CD4-positive, alpha-beta T cell (primary cell): ENCODE measurements around the gene TOM1L2. TPM values are rescaled to one million over a fixed set of nuclear protein-coding genes. Genes with fewer than 3 reads are reported as not detected.

Experiments used
- ATAC-seq: fragments of 200-7000 bp; cut with Tn5 transposase; one replicate; pipeline ENCODE4 v1.10.0; 2022; ENCODE audit warnings: mild to moderate bottlenecking; ENCODE audit not compliant: poor library complexity
- CTCF ChIA-PET: fragments of 350-600 bp; sonication (Branson Sonifier 250); formaldehyde crosslinking; loops from one replicate; lab custom pipeline; 2021; ENCODE audit warnings: antibody characterized with exemption, inconsistent platforms; lab: Charles Lee
- POLR2A ChIA-PET: fragments of 350-600 bp; sonication (Branson Sonifier 250); formaldehyde crosslinking; loops from one replicate; lab custom pipeline; 2021; ENCODE audit warnings: antibody characterized with exemption, inconsistent platforms; lab: Charles Lee
- DNase-seq, 14 experiments: peaks; one replicate each; pipeline ENCODE4 v3.0.0-alpha.2; 2013 to 2020; ENCODE audit warnings: mixed read lengths in 2 of 14
- H3K27ac ChIP-seq, 2 donors: one replicate each; pipeline versions ENCODE4 v1.5.1 to v1.7.0; 2013; ENCODE audit warnings: low read length in 2 of 2, low read depth in 1 of 2, mild to moderate bottlenecking in 1 of 2
- H3K27me3 ChIP-seq, 2 experiments: 1 replicate in 1 of 2; 2 replicates in 1 of 2; pipeline versions ENCODE4 v1.6.1 to v1.7.0; 2013; ENCODE audit warnings: low read length in 2 of 2, control low read depth in 1 of 2, mild to moderate bottlenecking in 1 of 2, moderate library complexity in 1 of 2; ENCODE audit not compliant: insufficient read depth in 2 of 2, control insufficient read depth in 1 of 2
- H3K36me3 ChIP-seq: one replicate; pipeline ENCODE4 v1.6.1; 2013; ENCODE audit warnings: low read length, control low read depth; ENCODE audit not compliant: insufficient read depth
- H3K4me1 ChIP-seq: one replicate; pipeline ENCODE4 v1.6.1; 2013; ENCODE audit warnings: low read length, control low read depth; ENCODE audit not compliant: insufficient read depth
- H3K4me3 ChIP-seq: one replicate; pipeline ENCODE4 v1.5.1; 2013; ENCODE audit warnings: mild to moderate bottlenecking, low read length, moderate library complexity
- H3K9me3 ChIP-seq, 2 experiments: 1 replicate in 1 of 2; 2 replicates in 1 of 2; pipeline versions ENCODE4 v1.6.1 to v1.7.0; 2013; ENCODE audit warnings: low read length in 2 of 2, mild to moderate bottlenecking in 2 of 2, control low read depth in 1 of 2, moderate library complexity in 1 of 2; ENCODE audit not compliant: control insufficient read depth in 1 of 2, insufficient read depth in 1 of 2
- H3K27ac Mint-ChIP-seq: one replicate; pipeline ENCODE4 v1.8.0; 2020; ENCODE audit warnings: mixed read lengths
- H3K27me3 Mint-ChIP-seq: one replicate; pipeline ENCODE4 v1.8.0; 2021; ENCODE audit warnings: mixed read lengths
- H3K36me3 Mint-ChIP-seq: one replicate; pipeline ENCODE4 v1.8.0; 2021; ENCODE audit warnings: low read depth, mixed read lengths
- H3K4me1 Mint-ChIP-seq: one replicate; pipeline ENCODE4 v1.8.0; 2021; ENCODE audit warnings: low read depth, mixed read lengths
- H3K4me3 Mint-ChIP-seq: one replicate; pipeline ENCODE4 v1.8.0; 2020; ENCODE audit warnings: mild to moderate bottlenecking, mixed read lengths
- H3K9me3 Mint-ChIP-seq: one replicate; pipeline ENCODE4 v1.8.0; 2020; ENCODE audit warnings: mixed read lengths
- CTCF ChIP-seq: fragments of 200-600 bp; IDR thresholded peaks from one replicate; pipeline ENCODE4 v1.8.0; 2022; ENCODE audit warnings: antibody characterized with exemption, mild to moderate bottlenecking
- intact Hi-C, 2 experiments: fragments of 100-400 bp; cut with DNase I in 1 of 2; cut with micrococcal nuclease in 1 of 2; formaldehyde crosslinking; loops; one replicate each; pipeline versions ENCODE4 v1.15.1 to v1.9.0; 2023 to 2025; cut with DNase I, micrococcal nuclease
- total RNA-seq, 174 experiments: library from RNA in 2 of 174; stranded (reverse) in 2 of 174; gene quantifications; one replicate each; pipeline ENCODE4 v1.2.3 and lab custom pipeline; 2021 to 2026

TOM1L2 gene
- total RNA-seq, 2 experiments from 2014 or later: 28.5 to 30.5 TPM

- Mint-ChIP-seq H3K27ac (no peak overlapping the region), H3K36me3 (peaks cover 8% of the 10 kb centered on the region), H3K4me3 (no peak overlapping the region), H3K9me3 (no peaks in the 10 kb centered on the region), H3K27me3 (no peaks in the 10 kb centered on the region), H3K4me1 (peaks cover 32% of the 10 kb centered on the region)
- Histone ChIP-seq H3K4me3 (no peak overlapping the region), H3K4me1 (peaks cover 11% of the 10 kb centered on the region), H3K27ac (no peak overlapping the region), H3K27me3 (no peaks in the 10 kb centered on the region), H3K9me3 (no peaks in the 10 kb centered on the region), H3K36me3 (no peaks in the 10 kb centered on the region)
- POLR2A ChIA-PET: interaction anchor here (1.5 kb wide), 1 partner anchor 12 kb away, joined by 5 read pairs; no protein-coding TSS in a partner anchor
- no peak for ATAC-seq
- CTCF ChIA-PET: interaction anchor here (1.4 to 2.5 kb wide), 2 partner anchors 14 to 18 kb away, joined by 5 to 6 read pairs; no protein-coding TSS in a partner anchor
- intact Hi-C loops: no loop called here
- no peak for DNase-seq
- TF ChIP-seq CTCF: no peak
These were observed 26.1 kb downstream of the TOM1L2 start for GRCh38 chr17:17946093-17946492.

GRCh38 chr17:17944743-17945142, 27.5 kb downstream of the TOM1L2 start:
- Histone ChIP-seq H3K4me3 (no peak overlapping the region), H3K27ac (no peak overlapping the region), H3K36me3 (no peaks in the 10 kb centered on the region), H3K4me1 (peaks cover 11% of the 10 kb centered on the region), H3K27me3 (no peaks in the 10 kb centered on the region), H3K9me3 (no peaks in the 10 kb centered on the region)
- H3K27me3 Mint-ChIP-seq: no peaks in the 10 kb centered on the region
- H3K9me3 Mint-ChIP-seq: no peaks in the 10 kb centered on the region
- ChIA-PET CTCF (interaction anchor here (2.5 kb wide), 1 partner anchor 17 kb away, joined by 6 read pairs; no protein-coding TSS in a partner anchor), POLR2A (interaction anchor here (1.0 kb wide), 1 partner anchor 28 kb away, joined by 3 read pairs; the partner anchor contains the start of genes DRC3 and TOM1L2)
- peaks cover 8% of the 10 kb centered on the region for H3K36me3 Mint-ChIP-seq
- H3K4me1 Mint-ChIP-seq: peaks cover 30% of the 10 kb centered on the region
- DNase-seq (no peak), ATAC-seq (no peak)
- TF ChIP-seq CTCF: no peak
- H3K27ac Mint-ChIP-seq: no peak overlapping the region
- H3K4me3 Mint-ChIP-seq: no peak overlapping the region
- intact Hi-C loops: loop anchor here in 1 of 2 experiments (5.0 kb wide), 1 partner anchor 68 kb away; no protein-coding TSS in a partner anchor

- no peak overlapping the region for H3K27ac Mint-ChIP-seq
- no peak for TF ChIP-seq CTCF
- intact Hi-C loops: loop anchor here in 1 of 2 experiments (5.0 kb wide), 1 partner anchor 68 kb away; no protein-coding TSS in a partner anchor
- no peaks in the 10 kb centered on the region for H3K9me3 Mint-ChIP-seq
- ChIA-PET POLR2A (interaction anchor here (1.0 kb wide), 1 partner anchor 28 kb away, joined by 3 read pairs; the partner anchor contains the start of genes DRC3 and TOM1L2), CTCF (interaction anchor here (2.5 kb wide), 1 partner anchor 16 kb away, joined by 6 read pairs; no protein-coding TSS in a partner anchor)
- DNase-seq: no peak
- no peaks in the 10 kb centered on the region for H3K27me3 ChIP-seq
- H3K4me1 Mint-ChIP-seq: peaks cover 28% of the 10 kb centered on the region
- no peak overlapping the region for H3K4me3 ChIP-seq
- H3K36me3 ChIP-seq: no peaks in the 10 kb centered on the region
- no peak overlapping the region for H3K27ac ChIP-seq
- H3K4me3 Mint-ChIP-seq: no peak overlapping the region
- no peaks in the 10 kb centered on the region for H3K27me3 Mint-ChIP-seq
- no peaks in the 10 kb centered on the region for H3K9me3 ChIP-seq
- H3K36me3 Mint-ChIP-seq: peaks cover 5% of the 10 kb centered on the region
- ATAC-seq: no peak
- H3K4me1 ChIP-seq: peaks cover 11% of the 10 kb centered on the region
These were observed 28.0 kb downstream of the TOM1L2 start for GRCh38 chr17:17944242-17944641.
